ENCODE measurements around the gene NTSR1.

DNA sequence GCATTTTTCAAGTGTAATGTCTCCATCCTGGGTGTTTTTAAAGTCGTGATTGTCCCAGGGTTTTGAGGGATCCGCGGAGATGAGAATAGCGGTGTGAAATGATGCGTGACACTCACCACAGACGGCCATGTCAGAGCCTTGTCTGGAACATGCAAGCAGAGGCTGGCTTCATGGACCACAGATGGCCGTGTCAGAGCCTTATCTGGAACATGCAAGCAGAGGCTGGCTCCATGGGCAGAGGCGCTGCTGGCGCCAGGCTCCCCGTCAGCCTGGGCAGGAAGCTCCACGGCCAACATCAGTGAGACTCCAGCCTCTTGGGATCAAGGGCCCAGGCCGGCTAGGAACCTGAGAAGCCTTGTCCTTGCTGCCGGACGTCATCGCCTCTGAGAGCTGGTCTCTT lies 80.0 kb downstream of the NTSR1 start:
- TF ChIP-seq, protein P1, sequence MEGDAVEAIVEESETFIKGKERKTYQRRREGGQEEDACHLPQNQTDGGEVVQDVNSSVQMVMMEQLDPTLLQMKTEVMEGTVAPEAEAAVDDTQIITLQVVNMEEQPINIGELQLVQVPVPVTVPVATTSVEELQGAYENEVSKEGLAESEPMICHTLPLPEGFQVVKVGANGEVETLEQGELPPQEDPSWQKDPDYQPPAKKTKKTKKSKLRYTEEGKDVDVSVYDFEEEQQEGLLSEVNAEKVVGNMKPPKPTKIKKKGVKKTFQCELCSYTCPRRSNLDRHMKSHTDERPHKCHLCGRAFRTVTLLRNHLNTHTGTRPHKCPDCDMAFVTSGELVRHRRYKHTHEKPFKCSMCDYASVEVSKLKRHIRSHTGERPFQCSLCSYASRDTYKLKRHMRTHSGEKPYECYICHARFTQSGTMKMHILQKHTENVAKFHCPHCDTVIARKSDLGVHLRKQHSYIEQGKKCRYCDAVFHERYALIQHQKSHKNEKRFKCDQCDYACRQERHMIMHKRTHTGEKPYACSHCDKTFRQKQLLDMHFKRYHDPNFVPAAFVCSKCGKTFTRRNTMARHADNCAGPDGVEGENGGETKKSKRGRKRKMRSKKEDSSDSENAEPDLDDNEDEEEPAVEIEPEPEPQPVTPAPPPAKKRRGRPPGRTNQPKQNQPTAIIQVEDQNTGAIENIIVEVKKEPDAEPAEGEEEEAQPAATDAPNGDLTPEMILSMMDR (IDR thresholded peaks at IDR 0.05; ENCODE audit: low read depth, low read length, poor library complexity, severe bottlenecking) = no peak
- no peak for TF ChIP-seq EZH2phosphoT487 (IDR thresholded peaks at IDR 0.05; ENCODE audit: borderline replicate concordance, low read length)

All from DOHH2 (cell line).